ENCODE measurements around the gene FLVCR1. TPM values are rescaled to one million over a fixed set of nuclear protein-coding genes. Genes with fewer than 3 reads are reported as not detected.
"Not testable (repeated sequence)": the region's sequence is repeated elsewhere in the genome, so short reads cannot be mapped to it uniquely, and the experiment has no call there.

FLVCR1 gene
- 40.2 TPM for polyA plus RNA-seq (ENCODE audit: insufficient read length)
- long read RNA-seq, donor 1, full-length matches to known transcripts: 3 of 3 reads
- long read RNA-seq, donor 1, partial matches to known transcripts: 0 of 3 reads
- long read RNA-seq, donor 1, other reads (novel, unspliced or antisense): 0 of 3 reads
- long read RNA-seq, donor 2, full-length matches to known transcripts: 1 of 6 reads
- long read RNA-seq, donor 2, partial matches to known transcripts: 5 of 6 reads
- long read RNA-seq, donor 2, other reads (novel, unspliced or antisense): 0 of 6 reads
- long read RNA-seq, donor 3, full-length matches to known transcripts: 1 of 1 reads
- long read RNA-seq, donor 3, partial matches to known transcripts: 0 of 1 reads
- long read RNA-seq, donor 3, other reads (novel, unspliced or antisense): 0 of 1 reads
- long read RNA-seq, donor 4: 0 reads
- long read RNA-seq, donor 5, full-length matches to known transcripts: 1 of 1 reads
- long read RNA-seq, donor 5, partial matches to known transcripts: 0 of 1 reads
- long read RNA-seq, donor 5, other reads (novel, unspliced or antisense): 0 of 1 reads
- long read RNA-seq, donor 6, full-length matches to known transcripts: 2 of 2 reads
- long read RNA-seq, donor 6, partial matches to known transcripts: 0 of 2 reads
- long read RNA-seq, donor 6, other reads (novel, unspliced or antisense): 0 of 2 reads
- long read RNA-seq, donor 7, full-length matches to known transcripts: 2 of 2 reads
- long read RNA-seq, donor 7, partial matches to known transcripts: 0 of 2 reads
- long read RNA-seq, donor 7, other reads (novel, unspliced or antisense): 0 of 2 reads
- long read RNA-seq, donor 8, full-length matches to known transcripts: 2 of 7 reads
- long read RNA-seq, donor 8, partial matches to known transcripts: 5 of 7 reads
- long read RNA-seq, donor 8, other reads (novel, unspliced or antisense): 0 of 7 reads

DNA sequence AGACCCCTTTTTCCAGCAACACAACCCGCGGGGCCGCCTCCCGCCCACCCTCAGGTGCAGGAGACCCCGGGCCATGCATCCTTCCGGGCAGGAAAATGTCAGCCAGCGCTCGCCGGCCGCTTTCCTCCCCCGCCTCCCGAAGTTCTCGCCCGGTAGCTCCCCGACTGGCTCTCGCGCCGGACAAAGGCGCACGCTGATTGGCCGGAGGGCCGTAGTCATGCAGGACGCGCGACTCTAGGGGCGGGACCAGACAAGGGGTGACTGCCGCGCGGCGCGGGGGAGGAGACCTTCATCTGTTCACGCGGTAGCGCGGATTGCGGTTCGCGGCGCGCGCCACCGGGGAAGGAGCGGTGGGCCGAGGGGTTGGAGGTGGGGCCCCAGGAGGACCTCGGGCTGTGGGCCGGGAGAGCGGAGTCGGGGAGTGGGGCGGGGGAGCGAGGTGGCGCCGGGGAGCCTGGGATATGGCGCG is at the start of gene FLVCR1:
Gene FLVCR1 (plus strand): TSS at position 284 of the 469 bp plus-strand sequence. CDS start 178 bp downstream, at position 462.
- peak; percentile 96 for DNase-seq

DNA sequence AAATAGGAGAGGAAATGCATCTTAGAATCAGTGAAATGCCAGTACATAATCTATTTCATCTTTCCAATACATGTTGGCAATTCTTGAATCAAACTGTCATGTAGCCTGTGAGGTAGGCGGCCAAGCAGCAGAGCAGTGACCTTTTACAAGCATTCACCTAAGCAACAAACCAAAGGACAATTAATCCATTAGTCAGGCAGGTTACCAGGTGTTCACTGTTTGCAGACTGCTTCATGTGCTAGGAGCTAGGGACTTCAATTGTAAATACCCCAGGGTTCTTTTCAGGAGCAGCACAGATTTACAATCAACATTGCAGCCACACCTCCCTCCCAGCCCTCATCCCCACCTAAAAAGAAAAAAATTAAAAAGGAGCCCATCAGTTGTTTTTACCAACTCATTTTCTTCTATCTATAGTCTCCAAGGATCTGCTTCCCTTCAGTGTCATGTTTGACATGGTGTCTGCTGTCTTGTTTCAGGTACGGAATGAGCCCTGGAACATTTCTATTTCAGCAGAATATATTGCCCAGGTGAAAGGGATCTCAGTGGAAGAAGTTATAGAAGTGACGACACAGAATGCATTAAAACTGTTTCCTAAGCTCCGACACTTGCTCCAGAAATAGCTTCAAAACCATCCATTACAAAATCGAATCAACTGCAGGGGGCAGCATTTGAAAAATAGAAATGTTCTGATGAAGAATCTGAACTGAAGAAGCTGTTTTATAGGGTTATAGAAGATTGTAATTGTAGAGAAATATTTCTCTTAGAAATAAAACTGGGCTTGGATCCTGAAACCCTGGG is 43.3 kb upstream of the FLVCR1 start:
- peak; percentile 30 for DNase-seq

DNA sequence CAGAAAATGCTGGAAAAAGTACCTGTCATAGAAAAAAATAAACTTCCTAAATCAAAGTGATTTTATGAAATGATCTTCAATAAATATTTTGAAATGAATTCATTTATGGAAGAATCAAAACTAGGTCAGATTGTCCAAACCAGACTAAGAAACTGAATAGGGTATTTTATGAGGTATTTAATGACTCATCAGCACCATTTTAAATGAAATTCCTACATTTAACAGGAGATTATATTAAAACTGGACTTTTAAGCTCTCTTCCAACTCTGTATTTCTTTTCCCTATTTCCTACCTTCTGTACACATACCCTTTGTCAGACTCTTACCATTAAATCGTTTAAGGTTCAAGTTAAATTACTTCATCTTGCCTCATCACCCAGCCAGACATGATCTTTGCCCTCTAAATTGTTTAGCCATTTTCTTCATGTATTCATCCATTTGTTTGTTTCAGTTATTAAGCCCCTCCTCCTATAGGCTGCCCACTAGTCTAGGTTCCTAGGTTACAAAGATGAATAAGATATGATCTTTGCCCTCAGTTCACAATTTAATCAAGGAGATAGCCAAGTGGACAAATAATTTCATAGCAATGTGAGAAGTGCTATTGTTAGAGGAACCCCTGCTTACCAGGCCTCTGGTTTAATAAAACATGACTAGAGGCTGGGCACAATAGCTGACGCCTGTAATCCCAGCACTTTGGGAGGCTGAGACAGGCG is 41.4 kb upstream of the FLVCR1 start:
- DNase-seq: no peak

DNA sequence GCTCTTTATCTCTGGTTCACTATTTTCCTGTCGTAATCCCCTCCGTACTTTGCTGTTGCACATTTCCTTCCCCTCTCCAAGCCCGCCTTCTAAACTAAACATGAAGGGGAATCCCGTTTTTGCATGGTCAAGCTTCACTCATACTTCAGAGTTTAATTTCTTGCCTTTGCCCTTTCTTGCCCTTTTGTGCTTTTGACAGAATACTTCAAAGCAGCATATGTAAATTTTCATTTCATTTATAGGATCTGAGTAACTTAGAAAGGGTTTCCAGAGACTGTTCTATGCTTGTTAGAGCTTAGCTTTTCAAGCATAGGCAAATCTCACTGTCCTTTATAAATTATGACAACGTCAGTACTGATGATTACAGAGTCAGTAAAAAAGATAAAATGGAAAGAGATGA is 38.3 kb upstream of the FLVCR1 start:
- DNase-seq: no peak

DNA sequence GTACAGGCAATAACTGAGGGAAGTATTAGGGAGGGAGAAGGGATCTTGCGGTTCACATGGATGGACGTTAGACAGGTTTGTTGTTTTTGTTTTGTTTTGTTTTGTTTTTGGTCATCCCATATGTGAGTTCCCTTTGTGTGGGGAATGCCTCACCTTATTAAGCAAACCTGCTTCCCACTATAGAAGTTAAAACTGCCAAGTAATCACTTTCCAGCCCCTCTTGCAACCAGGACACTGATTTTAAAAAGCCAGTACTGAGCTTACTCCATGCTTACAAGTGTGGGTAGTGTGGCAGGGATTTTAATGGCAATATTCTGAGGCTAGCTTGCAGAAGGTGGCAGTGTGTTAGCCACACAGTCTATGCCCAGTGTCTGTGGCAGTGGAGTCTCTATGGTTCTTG is 37.1 kb upstream of the FLVCR1 start:
- DNase-seq: no peak

DNA sequence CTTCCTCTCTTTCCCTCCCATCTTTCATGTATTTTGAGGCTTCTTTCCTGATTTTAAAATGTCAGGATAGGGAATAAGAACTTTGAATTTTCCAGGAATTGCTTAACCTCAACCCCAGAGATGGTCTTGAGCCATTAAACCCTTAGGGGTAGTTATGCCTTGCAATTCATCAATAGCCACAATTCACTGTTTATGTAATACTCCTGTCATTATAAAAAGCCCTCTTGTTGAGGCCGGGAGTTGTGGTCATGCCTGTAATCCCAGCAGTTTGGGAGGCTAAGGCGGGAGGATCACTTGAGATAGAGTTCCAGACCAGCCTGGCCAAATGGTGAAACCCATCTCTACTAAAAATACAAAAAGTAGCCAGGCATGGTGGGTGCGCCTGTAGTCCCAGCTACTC is 35.1 kb upstream of the FLVCR1 start:
- DNase-seq: no peak

DNA sequence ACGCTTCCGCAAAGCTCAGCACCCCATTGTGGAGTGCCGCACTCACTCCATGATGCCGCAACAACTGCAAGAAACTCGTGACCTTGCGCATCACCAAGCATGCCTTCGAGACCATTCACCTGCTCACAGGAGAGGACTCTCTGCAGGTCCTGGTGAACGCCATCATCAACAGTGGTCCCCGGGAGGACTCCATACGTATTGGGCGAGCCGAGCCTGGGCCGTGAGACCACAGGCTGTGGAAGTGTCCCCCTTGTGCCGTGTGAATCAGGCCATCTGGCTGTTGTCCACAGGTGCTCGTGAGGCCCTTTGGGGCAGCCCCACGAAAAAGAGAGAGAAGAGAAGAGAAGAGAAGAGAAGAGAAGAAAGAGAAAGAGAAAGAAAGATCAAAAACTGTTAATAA is 33.9 kb upstream of the FLVCR1 start:
- no peak for DNase-seq

DNA sequence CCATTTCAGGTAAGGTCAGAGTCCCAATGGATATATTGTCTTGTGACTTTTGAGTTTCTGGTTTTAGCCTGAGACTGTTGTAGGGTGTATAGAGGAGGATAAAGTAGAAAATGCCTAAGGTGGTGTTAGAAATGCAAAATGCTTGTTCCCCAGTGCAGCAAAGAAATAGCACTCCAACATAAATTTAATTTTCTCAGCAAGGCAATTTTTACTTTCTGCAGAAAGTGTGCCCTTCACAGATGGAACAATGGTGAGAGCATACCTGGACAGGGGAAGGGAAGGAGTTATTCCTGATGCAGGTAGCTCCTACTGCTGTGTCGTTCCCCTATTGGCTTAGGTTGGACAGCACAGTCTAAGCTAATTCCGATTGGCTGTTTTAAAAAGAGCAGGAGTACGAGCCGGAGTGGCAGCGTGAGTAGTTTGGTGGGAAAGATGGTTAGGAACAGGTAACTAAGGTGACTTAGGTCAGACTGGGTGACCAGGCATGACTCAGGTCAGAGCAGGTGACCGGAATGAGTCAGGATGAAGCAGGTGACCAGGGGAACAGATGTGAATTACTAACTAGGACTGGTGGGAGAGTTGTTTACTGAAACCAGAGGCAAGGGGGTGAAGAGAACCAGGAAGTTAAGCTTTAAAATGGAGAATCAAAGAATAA is 32.1 kb upstream of the FLVCR1 start:
- DNase-seq: no peak

DNA sequence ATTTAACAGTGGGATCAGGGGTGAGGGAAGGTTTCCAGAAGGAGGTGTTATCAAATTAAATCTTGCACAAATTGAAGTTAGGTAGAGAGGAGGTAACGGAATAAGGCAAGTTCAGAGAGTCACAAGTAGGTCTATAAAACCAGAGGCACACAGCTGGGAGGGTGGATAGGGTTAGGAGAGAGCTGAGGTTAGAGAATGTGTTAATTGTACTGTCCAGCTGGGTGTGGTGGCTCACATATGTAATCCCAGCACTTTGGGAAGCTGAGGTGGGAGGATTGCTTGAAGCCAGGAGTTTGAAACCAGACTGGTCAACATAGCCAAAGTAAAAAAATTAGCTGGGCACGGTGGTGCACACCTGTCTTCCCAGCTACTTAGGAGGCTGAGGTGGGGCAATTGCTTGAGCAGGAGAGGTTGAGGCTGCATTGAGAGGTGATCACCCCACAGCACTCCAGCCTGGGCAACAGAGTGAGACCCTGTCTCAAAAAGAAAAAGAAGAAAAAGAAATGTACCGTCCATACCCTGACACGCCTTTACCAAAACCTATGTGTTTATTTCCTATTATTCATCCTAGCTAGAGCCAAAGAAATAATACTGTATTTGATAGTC is 30.8 kb upstream of the FLVCR1 start:
- DNase-seq: no peak

DNA sequence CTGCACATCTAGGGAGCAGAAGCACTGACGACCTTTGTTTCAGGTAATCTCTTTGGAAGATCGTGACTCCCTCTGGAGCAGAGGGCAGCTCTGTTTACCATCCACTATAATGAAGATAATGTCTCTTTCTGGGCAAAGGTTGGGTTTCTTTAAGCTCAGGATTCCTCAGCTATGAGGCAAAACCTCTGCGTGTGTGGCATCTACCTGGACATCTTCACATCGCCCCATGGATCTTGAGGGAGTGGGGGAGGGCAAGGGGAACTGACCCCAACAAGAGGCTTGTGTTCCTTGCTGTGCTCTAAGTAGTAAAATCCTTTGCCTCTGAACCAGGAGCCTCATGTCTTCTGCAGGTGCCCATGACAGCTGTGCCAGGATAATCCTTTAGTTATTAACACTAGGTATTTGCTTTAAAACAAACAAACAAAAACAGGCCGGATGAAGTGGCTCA is 30.2 kb upstream of the FLVCR1 start:
- no peak for DNase-seq

DNA sequence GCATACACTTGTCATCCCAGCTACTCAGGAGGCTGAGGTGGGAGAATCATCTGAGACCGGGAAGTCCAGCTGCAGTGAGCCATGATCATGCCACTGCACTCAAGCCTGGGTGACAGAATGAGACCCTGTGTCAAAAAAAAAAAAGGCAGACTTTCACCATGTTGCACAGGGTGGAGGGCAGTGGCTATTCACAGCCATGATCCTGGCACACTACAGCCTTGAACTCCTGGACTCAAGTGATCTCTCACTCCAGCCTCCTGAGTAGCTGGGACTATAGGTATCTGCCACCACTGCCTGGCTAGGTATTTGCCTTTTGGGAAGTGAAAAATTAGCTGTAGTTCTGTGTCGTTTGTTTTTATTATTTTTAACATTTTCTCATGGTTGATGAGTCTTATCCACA is 29.7 kb upstream of the FLVCR1 start:
- no peak for DNase-seq

DNA sequence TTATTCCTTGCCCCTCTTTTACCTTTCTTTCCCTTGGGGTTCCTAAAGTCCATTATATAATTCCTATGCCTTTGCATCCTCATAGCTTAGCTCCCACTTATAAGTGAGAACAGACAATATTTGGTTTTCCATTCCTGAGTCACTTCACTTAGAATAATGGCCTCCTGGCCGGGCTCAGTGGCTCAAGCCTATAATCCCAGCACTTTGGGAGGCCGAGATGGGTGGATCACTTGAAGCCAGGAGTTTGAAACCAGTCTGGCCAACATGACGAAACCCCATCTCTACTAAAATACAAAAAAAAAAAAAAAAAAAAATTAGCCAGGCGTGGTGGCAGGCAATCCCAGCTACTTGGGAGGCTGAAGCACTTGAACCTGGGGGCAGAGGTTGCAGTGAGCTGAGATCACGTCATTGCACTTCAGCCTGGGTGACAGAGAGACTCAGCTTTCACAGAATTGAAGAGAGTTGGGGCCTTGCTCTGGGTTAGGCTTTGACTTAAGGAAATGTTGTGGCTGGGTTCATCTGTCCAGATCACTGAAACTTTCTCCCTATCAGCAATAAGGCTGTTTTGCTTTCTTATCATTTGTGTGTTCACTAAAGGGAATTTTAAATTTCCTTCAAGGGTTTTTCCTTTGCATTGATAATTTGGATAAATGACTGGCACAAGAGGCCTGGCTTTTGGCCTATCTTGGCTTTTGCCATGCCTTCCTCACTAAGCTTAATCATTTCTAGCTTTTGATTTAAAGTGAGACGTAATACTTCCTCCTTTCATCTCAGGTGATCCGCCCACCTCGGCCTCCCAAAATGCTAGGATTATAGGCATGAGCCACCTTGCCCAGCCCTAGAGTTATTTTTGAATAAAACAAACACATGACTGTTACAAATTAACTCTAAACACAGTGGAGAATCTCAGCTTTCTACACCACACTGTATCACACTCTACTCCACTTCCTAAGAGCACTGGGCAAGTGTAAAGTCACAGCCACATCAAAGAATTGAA is 24.6 kb upstream of the FLVCR1 start:
- DNase-seq: not testable (repeated sequence)

DNA sequence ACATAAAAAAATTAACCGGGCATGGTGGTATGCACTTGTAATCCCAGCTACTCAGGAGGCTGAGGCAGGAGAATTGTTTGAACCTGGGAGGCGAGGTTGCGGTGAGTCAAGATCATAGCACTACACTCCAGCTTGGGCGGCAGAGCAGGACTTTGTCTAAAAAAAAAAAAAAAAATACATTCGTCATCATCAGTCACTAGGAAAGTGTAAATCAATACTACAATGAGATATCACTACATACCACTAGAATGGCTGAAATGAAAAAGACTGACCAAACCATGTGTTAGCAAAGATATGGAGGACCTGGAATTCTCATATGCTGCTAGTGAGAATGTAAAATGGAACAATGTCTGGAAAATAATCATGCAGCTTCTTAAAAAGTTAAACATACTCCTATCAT is 19.9 kb upstream of the FLVCR1 start:
- no peak for DNase-seq

DNA sequence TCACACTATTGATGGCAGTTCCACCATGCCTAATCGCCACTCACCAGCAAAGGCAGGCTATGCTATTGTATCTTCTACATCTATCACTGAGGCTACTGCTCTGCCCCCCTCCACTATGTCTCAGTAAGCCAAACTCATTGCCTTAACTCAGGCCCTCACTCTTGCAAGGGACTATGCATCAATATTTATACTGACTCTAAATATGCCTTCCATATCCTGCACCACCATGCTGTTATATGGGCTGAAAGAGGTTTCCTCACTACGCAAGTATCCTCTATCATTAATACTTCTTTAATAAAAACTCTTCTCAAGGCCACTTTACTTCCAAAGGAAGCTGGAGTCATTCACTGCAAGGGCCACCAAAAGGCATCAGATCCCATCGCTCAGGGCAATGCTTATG is 13.6 kb upstream of the FLVCR1 start:
- DNase-seq: not testable (repeated sequence)

DNA sequence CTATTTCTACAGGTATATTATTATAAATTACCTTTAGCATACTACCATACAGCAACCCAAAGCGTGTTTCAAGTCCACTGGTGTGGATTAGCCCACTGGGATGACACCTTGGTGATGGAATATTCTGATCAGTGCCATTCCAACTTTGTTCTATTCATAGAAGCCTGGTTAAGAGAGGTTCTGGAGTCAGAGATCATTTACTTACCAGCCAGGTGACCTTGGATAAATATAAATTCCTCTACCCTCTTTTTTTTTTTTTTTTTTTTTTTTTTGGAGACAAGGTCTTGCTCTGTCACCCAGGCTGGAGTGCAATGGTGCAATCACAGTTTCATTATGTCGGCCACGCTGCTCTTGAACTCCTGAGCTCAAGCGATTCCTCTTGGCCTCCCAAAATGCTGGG is 10.5 kb upstream of the FLVCR1 start, which contains the start of gene SPATA45:
Gene SPATA45 (minus strand): TSS at position 101 of the 400 bp plus-strand sequence. CDS start 11,500 bp downstream, outside the sequence.
- DNase-seq: no peak

DNA sequence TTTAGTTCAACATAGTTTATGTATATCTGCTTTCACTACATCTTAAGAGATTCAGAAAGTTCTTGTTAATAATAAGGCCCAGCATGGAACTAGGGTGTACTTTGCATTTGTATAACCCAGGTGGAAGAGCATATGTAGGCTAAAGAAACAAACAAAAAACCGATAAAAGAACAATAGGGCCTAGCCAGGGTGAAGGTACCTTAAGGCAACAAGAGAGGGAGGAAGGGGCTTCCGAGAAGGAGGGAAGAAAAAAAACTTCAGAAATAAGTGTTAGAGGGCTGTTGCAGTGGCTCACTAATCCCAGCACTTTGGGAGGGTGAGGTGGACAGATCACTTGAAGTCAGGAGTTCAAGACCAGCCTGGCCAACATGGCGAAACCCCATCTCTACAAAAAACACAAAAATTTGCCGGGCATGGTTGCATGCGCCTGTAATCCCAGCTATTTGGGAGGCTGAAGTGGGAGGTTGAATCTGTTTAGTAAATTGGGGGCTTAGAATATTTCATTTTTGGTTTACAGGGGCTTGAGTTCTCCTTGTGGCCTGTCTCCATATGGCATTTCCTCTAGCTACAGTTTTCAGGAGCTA is 5.9 kb upstream of the FLVCR1 start:
- DNase-seq: no peak

DNA sequence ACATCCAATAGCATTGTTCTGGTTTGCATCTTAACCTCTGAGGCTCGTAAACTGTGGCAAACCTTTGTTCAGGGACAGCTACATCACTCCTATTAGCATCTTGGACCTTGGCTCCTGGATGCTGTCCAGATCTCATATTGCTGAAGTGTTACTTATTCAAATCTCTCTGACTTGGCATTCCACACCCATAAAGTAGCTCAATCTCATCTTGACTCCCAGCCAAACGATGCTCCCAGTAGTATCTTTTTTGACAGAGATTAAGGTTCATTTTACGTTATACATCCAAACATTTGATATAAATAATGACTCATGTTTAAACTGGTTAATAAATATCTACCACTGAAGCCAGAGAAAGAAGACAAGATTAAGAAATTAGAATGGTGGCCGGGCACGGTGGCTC is 4.4 kb upstream of the FLVCR1 start:
- no peak for DNase-seq

DNA sequence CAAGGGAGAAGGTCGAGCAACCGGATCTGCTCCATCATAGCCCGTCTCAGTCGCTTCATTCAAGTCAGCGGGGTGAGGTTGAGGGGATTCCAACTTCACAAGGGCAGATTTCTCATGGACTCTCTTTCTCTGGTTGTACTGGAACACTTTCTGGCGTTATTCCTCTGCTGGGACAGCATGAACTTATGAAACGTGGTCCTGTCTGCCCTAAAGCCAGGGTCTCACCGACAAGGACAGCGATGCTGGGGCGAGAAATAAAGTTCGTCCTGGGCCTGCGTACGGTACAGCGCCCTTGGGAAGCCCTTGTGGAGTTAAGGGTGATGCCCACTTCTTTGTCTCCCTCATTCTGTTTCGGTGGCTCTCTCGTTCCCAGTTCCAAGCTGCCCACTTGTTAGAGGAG is 1.3 kb upstream of the FLVCR1 start:
- no peak for DNase-seq

Data from left kidney (tissue), 8 donors.